ENCODE results near the gene BCOR. TPM values are rescaled to one million over a fixed set of nuclear protein-coding genes. Genes with fewer than 3 reads are reported as not detected.

Gene BCOR
- total RNA-seq, 1 experiment from 2014 or later, result 35.1 TPM

- no TSS peak for BruUV-seq (replicated peaks)
- H3K27me3 ChIP-seq (ENCODE audit: insufficient read depth, low read length), result no peaks in the 10 kb centered on the region
- H3K36me3 ChIP-seq (ENCODE audit: control insufficient read depth in 1 of 2, insufficient read depth in 2 of 2, low read length in 2 of 2), result no peaks in the 10 kb centered on the region
- DNase-seq (ENCODE audit: low read depth, low spot score) (no peak), ATAC-seq (no peak)
- peak overlapping the region; percentile 87 for H3K4me2 ChIP-seq (ENCODE audit: low read length)
- H4K20me1 ChIP-seq (ENCODE audit: insufficient read depth), result peaks cover 2% of the 10 kb centered on the region; the same call in 1 of the 2 replicates
- H3K9me2 ChIP-seq (ENCODE audit: insufficient read depth), result no peaks in the 10 kb centered on the region
- H3K9ac ChIP-seq (ENCODE audit: low read length), result peak overlapping the region; percentile 80
- ChIA-PET CTCF (no interaction called here), RAD21 (ENCODE audit: low non-redundant PET in 1 of 2, low total read pairs in 2 of 2, uncharacterized antibody in 2 of 2, unreplicated experiment in 2 of 2) (no interaction called here), POLR2A (interaction anchor here (0.5 to 1.5 kb wide), 3 partner anchors 8 to 85 kb away, joined by 3 to 9 read pairs (median 3); no protein-coding TSS in a partner anchor)
- peaks cover 24 to 42% of the 10 kb centered on the region in 2 experiments for H3K4me1 ChIP-seq (ENCODE audit: control insufficient read depth in 1 of 2, insufficient read depth in 2 of 2, low read length in 2 of 2)
- intact Hi-C loops (cut with micrococcal nuclease), result no loop called here
- peaks cover 70% of the 10 kb centered on the region for H3K79me2 ChIP-seq (ENCODE audit: insufficient read depth, low read length)
- H3K4me3 ChIP-seq (replicated peaks in 1 of 2; ENCODE audit: low read depth in 1 of 2, low read length in 2 of 2), result peak overlapping the region; percentile 46 to 50
- peak overlapping the region; percentile 86 for H3K27ac ChIP-seq (ENCODE audit: low read depth, low read length)
- H3K9me3 ChIP-seq (ENCODE audit: control insufficient read depth in 1 of 2, insufficient read depth in 1 of 2, low read depth in 1 of 2, low read length in 2 of 2), result no peaks in the 10 kb centered on the region
- TF ChIP-seq CEBPB (IDR thresholded peaks at IDR 0.05; ENCODE audit: low read depth), result no peak
- no peak for TF ChIP-seq SRF (IDR thresholded peaks at IDR 0.05; ENCODE audit: low read depth)
- no peak for TF ChIP-seq ATF3 (IDR thresholded peaks at IDR 0.05)
- TF ChIP-seq CBX3 (IDR thresholded peaks at IDR 0.05; ENCODE audit: low read depth), result no peak
- TF ChIP-seq SP1 (IDR thresholded peaks at IDR 0.05; ENCODE audit: low read depth), result no peak
- TF ChIP-seq YY1 (IDR thresholded peaks at IDR 0.05; ENCODE audit: extremely low read depth, insufficient replicate concordance, low read depth, low read length), result no peak
- peak; percentile 41 for TF ChIP-seq ZFX (IDR thresholded peaks at IDR 0.05)
- no peak for TF ChIP-seq POLR2A (IDR thresholded peaks at IDR 0.05; ENCODE audit: borderline replicate concordance, extremely low read depth, insufficient read depth, insufficient read length)
- H2AFZ ChIP-seq (ENCODE audit: low read depth, low read length, poor library complexity, severe bottlenecking), result no peak overlapping the region
Observed at GRCh38 chrX:40100141-40100536, 2.4 kb upstream of the BCOR start.

GRCh38 chrX:40099055-40099958 lies 1.5 kb upstream of the BCOR start:
- ChIA-PET RAD21 (ENCODE audit: low non-redundant PET in 1 of 2, low total read pairs in 2 of 2, uncharacterized antibody in 2 of 2, unreplicated experiment in 2 of 2) (interaction anchor here in 1 of 2 experiments (0.7 kb wide), 1 partner anchor 67 kb away, joined by 3 read pairs; no protein-coding TSS in a partner anchor), CTCF (no interaction called here), POLR2A (interaction anchor here (1.0 to 3.3 kb wide), 5 partner anchors 9 to 69 kb away, joined by 3 to 19 read pairs (median 3); no protein-coding TSS in a partner anchor)
- BruUV-seq (replicated peaks), result TSS peak; percentile 75
- no peak for DNase-seq (ENCODE audit: low read depth, low spot score)
- peak; percentile 36 for ATAC-seq
- peak overlapping the region; percentile 90 for H3K27ac ChIP-seq (ENCODE audit: low read depth, low read length)
- H3K9ac ChIP-seq (ENCODE audit: low read length), result peak overlapping the region; percentile 80
- TF ChIP-seq POLR2AphosphoS5 (IDR thresholded peaks at IDR 0.05; ENCODE audit: low read depth, low read length) (peak; percentile 39; the same call in 1 of the 2 replicates), CTCF (IDR thresholded peaks at IDR 0.05 in 2 of 3, conservative IDR thresholded peaks at IDR 0.05 in 1 of 3; ENCODE audit: borderline replicate concordance in 1 of 3, insufficient read depth in 1 of 3, low read depth in 2 of 3, low read length in 2 of 3) (no peak), CEBPB (IDR thresholded peaks at IDR 0.05; ENCODE audit: low read depth) (no peak), ZBTB33 (IDR thresholded peaks at IDR 0.05; ENCODE audit: extremely low read depth, insufficient replicate concordance, low read length) (no peak), TCF7L2 (IDR thresholded peaks at IDR 0.05; ENCODE audit: borderline replicate concordance, extremely low read depth, insufficient read depth, insufficient read length) (peak; percentile 35), YY1 (IDR thresholded peaks at IDR 0.05; ENCODE audit: extremely low read depth, insufficient replicate concordance, low read depth, low read length) (no peak), POLR2A (IDR thresholded peaks at IDR 0.05; ENCODE audit: borderline replicate concordance, extremely low read depth, insufficient read depth, insufficient read length) (peak; percentile 12), SP1 (IDR thresholded peaks at IDR 0.05; ENCODE audit: low read depth) (no peak), CBX3 (IDR thresholded peaks at IDR 0.05; ENCODE audit: low read depth) (no peak)
- H3K9me2 ChIP-seq (ENCODE audit: insufficient read depth), result no peaks in the 10 kb centered on the region
- peaks cover 24 to 44% of the 10 kb centered on the region in 2 experiments for H3K4me1 ChIP-seq (ENCODE audit: control insufficient read depth in 1 of 2, insufficient read depth in 2 of 2, low read length in 2 of 2)
- peaks cover 6% of the 10 kb centered on the region; the same call in 1 of the 2 replicates for H4K20me1 ChIP-seq (ENCODE audit: insufficient read depth)
- H3K79me2 ChIP-seq (ENCODE audit: insufficient read depth, low read length), result peaks cover 74% of the 10 kb centered on the region
- intact Hi-C loops (cut with micrococcal nuclease), result loop anchor here (2.0 to 10.0 kb wide), 2 partner anchors 73 to 285 kb away; no protein-coding TSS in a partner anchor
- H3K9me3 ChIP-seq (ENCODE audit: control insufficient read depth in 1 of 2, insufficient read depth in 1 of 2, low read depth in 1 of 2, low read length in 2 of 2), result no peaks in the 10 kb centered on the region
- H3K4me3 ChIP-seq (replicated peaks in 1 of 2; ENCODE audit: low read depth in 1 of 2, low read length in 2 of 2), result peak overlapping the region; percentile 50 to 61
- no peaks in the 10 kb centered on the region for H3K36me3 ChIP-seq (ENCODE audit: control insufficient read depth in 1 of 2, insufficient read depth in 2 of 2, low read length in 2 of 2)
- peak overlapping the region; percentile 87 for H3K4me2 ChIP-seq (ENCODE audit: low read length)
- no peaks in the 10 kb centered on the region for H3K27me3 ChIP-seq (ENCODE audit: insufficient read depth, low read length)
- no peak overlapping the region for H2AFZ ChIP-seq (ENCODE audit: low read depth, low read length, poor library complexity, severe bottlenecking)
